GM23248 (cell line): Measurements from ENCODE around the gene GLIPR2.

ENCODE experiments used
- EZH2 ChIP-seq: fragments of 200-600 bp; sonication (generic); IDR thresholded peaks from 2 replicates; pipeline ENCODE4 v1.6.1; 2018; ENCODE audit warnings: antibody characterized with exemption, mild to moderate bottlenecking; ENCODE audit not compliant: insufficient read depth, poor library complexity, severe bottlenecking
- EZH2phosphoT487 ChIP-seq: fragments of 200-600 bp; sonication (generic); IDR thresholded peaks from 2 replicates; pipeline ENCODE4 v1.6.1; 2018; ENCODE audit warnings: antibody characterized with exemption, moderate library complexity, mild to moderate bottlenecking, low read depth; ENCODE audit not compliant: insufficient read depth

- TF ChIP-seq EZH2 (no peak), EZH2phosphoT487 (no peak)
These were observed 53.4 kb downstream of the GLIPR2 start for GRCh38 chr9:36189976-36190375.
